GM19467 (cell line): ENCODE measurements around the gene ASS1.

ENCODE experiments used
- ATAC-seq: cut with Tn5 transposase; IDR thresholded peaks from one replicate; pipeline ENCODE4 v1.9.1; 2021; ENCODE audit warnings: mild to moderate bottlenecking, moderate library complexity; ENCODE audit not compliant: unreplicated experiment

The ASS1 gene

DNA sequence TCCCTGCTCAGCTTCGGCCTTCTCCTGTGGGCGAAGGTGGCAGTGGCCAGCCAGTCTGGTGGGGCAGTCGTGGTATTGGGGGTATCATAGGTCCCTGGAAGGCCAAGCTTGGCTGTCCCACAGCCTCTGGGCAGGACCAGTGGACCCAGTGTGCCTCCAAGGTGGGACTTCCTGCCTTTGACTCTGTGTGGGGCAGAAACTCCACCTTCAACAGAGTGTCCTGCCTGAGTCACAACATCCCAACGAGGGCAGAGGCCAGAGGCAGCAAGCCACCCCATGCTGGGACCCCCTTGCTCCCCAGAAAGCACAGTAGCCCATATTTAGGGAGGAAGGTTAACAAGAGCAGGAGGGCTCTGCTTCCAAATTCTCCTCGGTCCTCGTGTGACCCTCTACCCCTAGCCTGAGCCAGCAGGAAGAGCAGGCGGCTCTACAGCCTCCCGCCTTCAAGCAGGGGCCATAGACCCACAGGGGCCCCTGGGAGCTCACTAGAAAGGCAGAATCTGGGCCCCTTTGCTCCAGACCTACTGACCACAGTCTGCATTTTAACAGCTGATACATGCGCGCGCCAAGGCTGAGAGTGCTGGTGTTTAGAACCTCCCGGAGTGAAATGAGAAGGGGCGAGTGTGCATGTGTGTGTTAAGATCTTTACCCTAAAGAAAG is 83.0 kb downstream of the ASS1 start:
- no peak for ATAC-seq

- ATAC-seq, result no peak
Observed at GRCh38 chr9:130528674-130529073, 83.9 kb downstream of the ASS1 start.

DNA sequence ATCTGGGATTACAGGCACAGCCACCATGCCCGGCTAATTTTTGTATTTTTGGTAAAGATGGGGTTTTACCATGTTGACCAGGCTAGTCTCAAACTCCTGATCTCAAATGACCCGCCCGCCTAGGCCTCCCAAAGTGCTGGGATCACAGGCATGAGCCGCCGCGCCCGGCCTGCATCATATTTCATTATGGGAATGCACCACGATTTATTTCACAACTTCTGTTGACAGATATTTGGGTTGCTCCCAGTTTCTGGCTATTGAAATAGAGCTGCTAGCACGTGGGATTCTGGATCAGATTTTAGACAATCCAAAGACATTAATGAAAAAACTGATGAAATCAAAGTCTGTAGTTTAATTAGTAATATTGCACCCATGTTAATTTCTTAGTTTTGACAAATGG is 86.2 kb downstream of the ASS1 start:
- no peak for ATAC-seq

GRCh38 chr9:130531670-130532069 is 86.9 kb downstream of the ASS1 start:
- no peak for ATAC-seq

DNA sequence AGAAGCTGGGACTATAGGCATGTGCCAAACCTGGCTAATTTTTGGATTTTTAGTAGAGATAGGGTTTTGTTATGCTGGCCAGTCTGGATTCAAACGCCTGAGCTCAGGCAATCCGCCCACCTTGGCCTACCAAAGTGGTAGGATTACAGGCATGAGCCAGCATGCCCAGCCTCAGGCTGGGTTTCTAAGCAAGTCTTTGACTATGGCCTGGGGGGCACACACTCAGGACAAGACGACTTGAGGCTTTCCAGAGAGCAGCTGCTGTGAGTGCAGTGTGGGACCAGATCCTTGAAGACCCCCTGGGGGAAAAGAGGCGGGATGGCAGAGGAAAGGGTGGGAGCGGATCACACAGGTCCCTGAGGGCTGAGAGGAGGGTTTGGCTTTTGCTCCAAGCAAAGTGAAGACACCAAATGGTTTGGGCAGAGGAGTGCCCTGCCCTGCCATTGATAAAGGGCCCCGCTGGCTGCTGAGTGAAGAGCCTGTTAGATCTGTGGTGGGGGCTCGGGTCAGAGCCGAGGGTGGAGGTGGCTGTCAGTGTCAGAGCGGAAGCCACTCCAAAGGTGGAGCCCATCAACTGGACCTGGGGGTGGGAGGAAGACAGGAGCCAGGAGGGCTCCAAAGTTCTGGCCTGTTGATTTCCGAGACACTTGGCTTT is 87.8 kb downstream of the ASS1 start:
- no peak for ATAC-seq

- ATAC-seq, result no peak
Observed at GRCh38 chr9:130535818-130536521, 91.2 kb downstream of the ASS1 start.

DNA sequence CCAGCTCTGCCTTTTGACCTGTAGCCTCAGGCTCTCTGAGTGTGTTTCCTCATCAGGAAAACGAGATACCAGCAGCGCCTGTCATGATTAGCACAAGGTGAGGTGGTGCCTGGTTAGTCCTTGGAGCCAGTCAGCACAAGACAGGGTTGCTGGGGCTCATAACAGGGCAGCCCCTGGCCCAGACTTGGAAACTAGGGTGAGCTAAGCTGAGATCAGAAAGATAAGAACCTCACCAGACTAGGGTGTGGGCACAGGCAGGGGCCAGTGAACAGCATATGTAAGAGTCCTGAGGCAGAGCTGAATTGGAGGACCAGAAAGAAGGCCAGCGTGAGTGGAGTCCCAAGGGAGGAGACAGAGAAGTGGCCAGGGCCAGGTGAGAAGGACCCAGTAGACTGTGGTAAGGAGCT is 91.9 kb downstream of the ASS1 start:
- no peak for ATAC-seq

DNA sequence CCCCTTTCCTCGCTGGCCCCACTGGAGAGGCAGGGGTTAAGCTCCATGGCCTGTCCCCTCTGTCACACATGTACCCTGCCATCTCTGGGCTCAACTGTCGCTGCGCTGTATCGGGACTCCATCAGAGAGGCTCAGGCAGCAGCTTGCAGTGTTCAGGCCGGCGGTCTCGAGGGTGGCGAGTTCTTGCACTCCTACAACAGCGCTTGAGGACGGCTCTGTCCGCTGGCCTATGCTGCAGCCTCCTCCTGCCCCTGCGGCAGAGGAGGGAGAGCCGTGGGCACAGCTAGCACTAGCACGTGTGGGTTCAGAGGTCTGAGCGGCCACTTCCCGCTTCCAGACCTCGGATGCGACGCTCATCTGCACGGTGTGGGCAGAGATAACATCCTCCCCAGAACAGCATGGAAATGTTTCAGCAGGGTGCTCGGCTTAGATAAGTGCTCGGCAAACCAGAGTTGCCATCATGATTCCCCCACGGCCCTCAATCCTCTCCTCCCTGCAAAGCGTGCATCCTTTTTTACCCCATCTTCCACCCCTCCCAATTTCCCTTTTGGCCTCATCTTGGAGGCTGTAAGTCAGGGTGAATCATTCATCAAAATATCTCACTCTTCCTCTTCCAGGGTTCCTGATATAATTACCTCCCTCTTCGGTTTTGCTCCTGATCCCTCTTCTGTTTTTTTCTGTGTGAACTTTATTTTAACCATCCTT is 92.7 kb downstream of the ASS1 start:
- ATAC-seq, result no peak

DNA sequence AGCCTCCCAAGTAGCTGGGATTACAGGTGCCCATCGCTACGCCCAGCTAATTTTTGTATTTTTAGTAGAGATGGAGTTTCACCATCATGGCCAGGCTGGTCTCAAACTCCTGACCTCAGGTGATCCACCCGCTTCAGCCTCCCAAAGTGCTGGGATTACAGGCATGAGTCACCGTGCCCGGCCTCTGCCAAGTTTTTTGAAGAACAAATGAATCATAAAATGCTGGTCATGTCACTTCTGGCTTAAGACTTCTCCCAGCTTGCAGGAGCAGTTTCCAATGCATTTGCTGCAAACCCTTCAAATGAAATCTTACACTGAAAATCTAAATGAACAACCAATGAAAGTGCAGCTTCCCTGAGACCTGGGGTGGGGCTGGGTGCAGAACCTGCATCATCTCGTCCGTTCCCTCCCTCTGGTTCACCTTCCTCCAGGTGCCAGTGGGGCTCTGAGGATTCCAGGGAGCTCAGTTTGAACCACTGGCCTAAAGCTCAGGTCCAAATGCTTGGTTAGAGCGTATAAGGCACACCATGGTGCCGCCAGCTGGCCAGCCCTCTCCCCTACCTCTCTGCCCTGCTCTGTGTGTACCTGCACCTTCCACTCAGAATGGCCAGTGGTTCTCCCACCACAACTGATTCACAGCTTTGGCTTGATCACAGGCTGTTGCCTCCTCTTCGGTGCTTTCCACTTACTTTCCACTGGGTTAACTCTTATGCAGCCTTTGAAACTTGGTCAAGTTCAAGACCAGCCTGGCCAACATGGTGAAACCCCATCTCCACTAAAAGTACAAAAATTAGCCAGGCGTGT is 94.9 kb downstream of the ASS1 start:
- no peak for ATAC-seq

DNA sequence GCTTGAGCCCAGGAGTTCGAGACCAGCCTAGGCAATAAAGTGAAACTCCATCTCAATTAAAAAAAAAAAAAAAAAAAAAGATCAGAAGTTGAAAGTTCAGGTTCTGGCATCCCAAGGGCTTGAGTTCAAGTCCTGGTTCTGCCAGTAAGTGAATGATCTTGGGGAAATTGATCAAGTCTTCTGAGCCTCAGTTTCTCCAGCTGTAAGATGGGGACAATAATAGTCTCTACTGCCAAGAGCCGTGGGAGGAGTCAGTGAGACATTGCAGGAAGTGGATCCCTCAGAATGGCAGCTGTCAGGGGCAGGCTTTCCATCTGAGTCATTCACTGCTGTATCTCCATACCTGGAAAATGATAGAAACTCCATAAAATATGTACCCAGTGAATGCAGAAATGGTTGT is 96.8 kb downstream of the ASS1 start:
- ATAC-seq, result no peak

DNA sequence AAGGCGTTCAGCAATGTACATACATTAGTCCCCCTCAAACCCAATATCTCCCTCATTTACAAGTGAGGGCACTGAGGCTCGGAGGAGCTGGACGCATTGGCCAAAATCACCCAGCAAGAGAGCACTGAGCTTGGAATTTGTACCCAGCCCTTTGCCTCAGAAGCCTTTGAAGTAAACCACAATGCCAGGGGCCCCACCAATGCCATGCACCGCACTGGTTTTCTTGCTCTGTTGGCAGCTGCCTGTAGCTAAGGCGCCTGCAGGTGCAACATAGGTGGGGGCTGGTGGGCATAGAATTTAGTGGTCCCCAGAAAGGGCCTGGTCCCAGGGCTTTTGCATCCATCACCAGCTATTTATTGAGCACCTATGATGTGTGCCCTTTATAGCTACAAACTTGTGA is 97.3 kb downstream of the ASS1 start:
- ATAC-seq, result no peak

DNA sequence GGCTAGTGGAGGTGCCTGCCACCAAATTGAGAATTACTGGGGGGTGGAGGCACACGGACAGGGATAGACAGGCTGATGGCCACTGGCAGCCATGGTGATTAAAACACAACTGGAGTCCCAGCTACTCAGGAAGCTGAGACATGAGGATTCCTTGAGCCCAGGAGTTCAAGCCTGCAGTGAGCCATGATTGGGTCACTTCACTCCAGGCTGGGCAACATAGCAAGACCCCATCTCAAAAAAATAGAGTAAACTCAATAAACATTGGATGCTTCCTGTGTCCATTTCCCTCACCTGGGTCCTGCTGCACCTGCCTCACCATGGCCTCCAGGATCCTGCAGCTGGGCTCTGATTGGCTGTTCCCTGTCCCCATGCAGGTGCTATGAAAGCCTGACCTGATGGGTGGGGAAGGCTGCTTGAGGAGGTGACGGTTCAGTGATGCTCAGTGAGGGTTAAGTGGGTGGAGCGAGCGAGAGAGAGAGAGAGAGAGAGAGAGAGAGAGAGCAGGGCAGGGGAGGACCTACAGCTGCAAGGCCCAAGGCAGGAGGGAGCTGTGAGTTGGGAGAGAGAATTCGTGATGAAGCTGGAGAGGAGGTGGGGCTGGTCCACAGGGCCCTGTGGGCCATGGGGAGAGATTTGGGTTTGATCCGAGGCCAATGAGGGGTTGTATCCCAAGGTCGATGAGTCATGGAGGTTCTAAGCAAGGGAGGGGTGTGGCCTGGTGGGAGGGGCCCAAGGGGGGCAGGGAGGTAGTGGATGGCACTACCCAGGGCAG is 97.9 kb downstream of the ASS1 start:
- no peak for ATAC-seq

DNA sequence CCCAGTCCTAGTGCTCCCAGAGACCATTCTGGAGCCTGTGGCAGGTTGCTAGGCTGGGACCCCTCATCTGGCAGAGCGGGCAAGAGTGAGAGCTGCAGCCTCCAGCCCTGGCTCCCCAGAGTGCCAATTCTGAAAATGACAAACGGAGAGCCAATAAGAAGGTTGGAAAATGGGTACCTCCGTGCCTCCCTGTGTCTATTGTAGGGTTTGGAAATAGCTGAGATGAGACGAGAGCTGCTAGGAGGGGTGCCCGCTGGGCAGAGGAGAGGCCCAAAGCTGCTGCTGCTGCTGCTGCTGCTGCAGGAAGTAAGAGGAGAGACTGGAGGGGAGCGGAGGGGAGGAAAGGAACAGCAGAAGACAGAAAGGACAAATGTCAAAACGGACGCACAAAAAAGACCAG is 98.6 kb downstream of the ASS1 start:
- no peak for ATAC-seq

- no peak for ATAC-seq
Observed at GRCh38 chr9:130543859-130544258, 99.1 kb downstream of the ASS1 start.

DNA sequence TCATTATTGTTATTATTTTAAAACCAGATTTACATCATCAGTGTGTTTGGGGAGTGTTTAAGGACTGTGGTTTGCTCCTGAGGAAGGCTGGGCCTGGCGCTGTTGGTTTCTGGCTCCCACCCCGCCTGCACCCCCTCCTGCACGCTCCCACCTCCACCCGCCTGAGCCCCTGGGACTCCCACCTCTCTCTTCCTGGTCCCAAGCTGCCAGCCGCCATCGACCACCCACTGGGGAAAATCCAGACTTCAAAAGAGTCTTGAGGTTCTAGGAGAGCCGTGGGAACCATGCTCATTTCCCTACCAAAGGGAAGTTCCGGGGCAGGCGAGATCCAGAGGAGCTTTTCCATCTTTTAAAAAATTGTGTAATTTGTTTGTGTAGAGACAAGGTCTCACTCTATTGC is 99.6 kb downstream of the ASS1 start:
- ATAC-seq, result no peak

- ATAC-seq, result no peak
Observed at GRCh38 chr9:130548103-130548502, 103.3 kb downstream of the ASS1 start.

- no peak for ATAC-seq
Observed at GRCh38 chr9:130549093-130549735, 104.5 kb downstream of the ASS1 start.
